Activated CD8-positive, alpha-beta T cell treated with anti-CD3 and anti-CD28 coated beads for 36 hours (primary cell): ENCODE measurements around the gene FRMD4A. TPM values are rescaled to one million over a fixed set of nuclear protein-coding genes. Genes with fewer than 3 reads are reported as not detected.

Source experiments
- ATAC-seq: fragments of 200-7000 bp; cut with Tn5 transposase; one replicate; pipeline ENCODE4 v1.10.0; 2021; ENCODE audit warnings: mild to moderate bottlenecking, moderate library complexity
- CTCF ChIA-PET: fragments of 350-600 bp; sonication (Branson Sonifier 250); formaldehyde crosslinking; loops from one replicate; lab custom pipeline; 2021; ENCODE audit warnings: antibody characterized with exemption; lab: Charles Lee
- POLR2A ChIA-PET: fragments of 350-600 bp; sonication (Branson Sonifier 250); formaldehyde crosslinking; loops from one replicate; lab custom pipeline; 2021; ENCODE audit warnings: antibody characterized with exemption; lab: Charles Lee
- DNase-seq: peaks from one replicate; pipeline ENCODE4 v3.0.0-alpha.2; 2020
- H3K27ac Mint-ChIP-seq: one replicate; pipeline ENCODE4 v1.8.0; 2021; ENCODE audit warnings: mild to moderate bottlenecking, mixed read lengths
- H3K27me3 Mint-ChIP-seq: one replicate; pipeline ENCODE4 v1.8.0; 2021; ENCODE audit warnings: mixed read lengths
- H3K36me3 Mint-ChIP-seq: one replicate; pipeline ENCODE4 v1.8.0; 2021; ENCODE audit warnings: low read depth, mixed read lengths
- H3K4me1 Mint-ChIP-seq: one replicate; pipeline ENCODE4 v1.8.0; 2021; ENCODE audit warnings: low read depth, mixed read lengths
- H3K4me3 Mint-ChIP-seq: one replicate; pipeline ENCODE4 v1.8.0; 2021; ENCODE audit warnings: mild to moderate bottlenecking, moderate library complexity, mixed read lengths
- H3K9me3 Mint-ChIP-seq: one replicate; pipeline ENCODE4 v1.8.0; 2021; ENCODE audit warnings: mixed read lengths
- intact Hi-C: fragments of 100-400 bp; cut with micrococcal nuclease; formaldehyde crosslinking; loops from one replicate; pipeline ENCODE4 v1.10.0; 2022
- total RNA-seq, 2 experiments: library from RNA; stranded (reverse); gene quantifications; one replicate each; pipeline ENCODE4 v1.2.3, GENCODE V29; 2021
- TF ChIP-seq, protein P1 (sequence below): fragments of 200-600 bp; IDR thresholded peaks from one replicate; pipeline ENCODE4 v1.8.0; 2022; ENCODE audit warnings: antibody characterized with exemption, mild to moderate bottlenecking

Gene FRMD4A
- total RNA-seq, 2 experiments from 2014 or later: 2.1 to 2.8 TPM

DNA sequence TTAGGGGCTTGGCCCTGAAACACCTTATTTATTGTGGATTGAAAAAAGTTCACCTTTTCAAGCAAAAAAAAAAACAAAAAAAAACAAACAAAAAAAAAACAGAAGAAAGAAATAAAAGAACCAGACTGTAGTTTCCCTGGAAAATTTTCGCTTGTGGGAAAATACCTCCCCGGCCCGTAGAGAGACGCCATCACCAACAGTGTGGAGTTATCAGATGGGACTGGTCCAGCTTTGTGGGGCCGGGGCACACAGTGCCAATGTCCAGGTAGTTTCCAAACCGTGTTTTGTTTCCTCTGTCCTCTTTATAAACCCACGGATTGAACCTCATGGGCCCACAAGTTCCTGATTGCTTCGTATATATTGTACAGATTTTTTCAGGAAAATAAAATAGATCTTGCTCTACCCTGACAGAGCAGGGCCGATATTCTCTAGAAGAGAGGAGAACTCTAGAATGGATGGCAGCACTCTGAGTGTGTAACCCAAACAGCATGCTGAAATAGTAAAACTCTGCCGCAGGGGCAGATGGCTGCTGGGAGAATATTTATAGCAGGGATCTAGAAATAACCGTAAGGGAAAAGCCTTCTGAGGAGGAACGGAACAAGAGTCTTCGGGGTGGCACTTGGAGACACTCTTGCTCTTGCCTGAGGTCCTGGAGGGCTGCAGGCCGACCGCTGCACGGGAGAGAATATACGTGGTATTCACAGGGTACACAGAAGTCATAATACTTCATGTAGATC lies 241.0 kb downstream of the FRMD4A start:
- ATAC-seq (no peak), DNase-seq (no peak)
- Mint-ChIP-seq H3K27ac (no peak overlapping the region), H3K9me3 (no peaks in the 10 kb centered on the region), H3K36me3 (no peaks in the 10 kb centered on the region), H3K27me3 (no peaks in the 10 kb centered on the region), H3K4me3 (no peak overlapping the region), H3K4me1 (no peaks in the 10 kb centered on the region)
- TF ChIP-seq, protein P1, sequence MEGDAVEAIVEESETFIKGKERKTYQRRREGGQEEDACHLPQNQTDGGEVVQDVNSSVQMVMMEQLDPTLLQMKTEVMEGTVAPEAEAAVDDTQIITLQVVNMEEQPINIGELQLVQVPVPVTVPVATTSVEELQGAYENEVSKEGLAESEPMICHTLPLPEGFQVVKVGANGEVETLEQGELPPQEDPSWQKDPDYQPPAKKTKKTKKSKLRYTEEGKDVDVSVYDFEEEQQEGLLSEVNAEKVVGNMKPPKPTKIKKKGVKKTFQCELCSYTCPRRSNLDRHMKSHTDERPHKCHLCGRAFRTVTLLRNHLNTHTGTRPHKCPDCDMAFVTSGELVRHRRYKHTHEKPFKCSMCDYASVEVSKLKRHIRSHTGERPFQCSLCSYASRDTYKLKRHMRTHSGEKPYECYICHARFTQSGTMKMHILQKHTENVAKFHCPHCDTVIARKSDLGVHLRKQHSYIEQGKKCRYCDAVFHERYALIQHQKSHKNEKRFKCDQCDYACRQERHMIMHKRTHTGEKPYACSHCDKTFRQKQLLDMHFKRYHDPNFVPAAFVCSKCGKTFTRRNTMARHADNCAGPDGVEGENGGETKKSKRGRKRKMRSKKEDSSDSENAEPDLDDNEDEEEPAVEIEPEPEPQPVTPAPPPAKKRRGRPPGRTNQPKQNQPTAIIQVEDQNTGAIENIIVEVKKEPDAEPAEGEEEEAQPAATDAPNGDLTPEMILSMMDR: no peak
- ChIA-PET CTCF (interaction anchor here (1.5 kb wide), 1 partner anchor 11 kb away, joined by 3 read pairs; no protein-coding TSS in a partner anchor), POLR2A (no interaction called here)
- intact Hi-C loops: no loop called here

DNA sequence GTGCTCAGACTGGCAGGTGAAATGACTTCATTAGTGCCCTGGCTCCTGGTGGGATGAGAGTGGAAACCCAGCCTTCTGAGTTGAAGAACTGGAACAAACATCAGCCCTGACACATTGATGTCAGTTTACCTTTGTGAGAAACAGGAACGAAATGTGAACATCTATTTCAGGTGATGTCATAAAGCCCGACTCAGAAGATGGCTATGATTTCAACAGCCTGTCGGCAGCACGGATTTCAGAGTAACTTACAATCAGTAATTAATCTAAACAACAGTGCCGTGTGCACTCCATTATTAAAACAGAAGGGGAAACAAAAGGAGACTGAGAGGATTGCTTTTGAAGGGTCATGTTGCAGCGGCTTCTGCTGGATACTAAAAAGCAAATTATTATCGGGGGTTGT lies 243.2 kb downstream of the FRMD4A start:
- ATAC-seq: no peak
- no peak for DNase-seq
- Mint-ChIP-seq H3K4me3 (no peak overlapping the region), H3K4me1 (no peaks in the 10 kb centered on the region), H3K36me3 (no peaks in the 10 kb centered on the region), H3K27ac (no peak overlapping the region), H3K9me3 (no peaks in the 10 kb centered on the region), H3K27me3 (no peaks in the 10 kb centered on the region)
- ChIA-PET POLR2A (no interaction called here), CTCF (no interaction called here)
- intact Hi-C loops: no loop called here
- TF ChIP-seq, protein P1: no peak

DNA sequence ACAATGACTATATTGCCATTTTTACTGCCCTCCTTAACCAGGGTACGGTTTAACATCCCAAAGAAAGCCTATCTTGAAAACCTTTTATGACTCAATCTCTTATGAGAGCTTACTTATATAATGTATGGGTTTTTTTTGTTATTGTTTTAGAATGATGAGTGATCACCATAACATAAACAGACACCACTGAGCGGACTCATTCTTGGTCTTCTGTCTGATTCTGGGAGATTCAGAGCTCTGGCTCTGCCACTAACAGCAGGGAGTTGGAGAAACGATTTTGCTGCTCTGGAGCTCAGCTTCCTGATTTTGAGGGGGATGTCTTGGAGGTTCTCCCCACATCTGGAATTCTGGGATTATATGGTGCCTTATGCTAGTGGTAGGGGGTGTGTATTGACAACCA lies 244.1 kb downstream of the FRMD4A start:
- ChIA-PET POLR2A (no interaction called here), CTCF (no interaction called here)
- DNase-seq (no peak), ATAC-seq (no peak)
- Mint-ChIP-seq H3K4me3 (no peak overlapping the region), H3K9me3 (no peaks in the 10 kb centered on the region), H3K27me3 (no peaks in the 10 kb centered on the region), H3K36me3 (no peaks in the 10 kb centered on the region), H3K27ac (no peak overlapping the region), H3K4me1 (no peaks in the 10 kb centered on the region)
- intact Hi-C loops: no loop called here
- TF ChIP-seq, protein P1: no peak

DNA sequence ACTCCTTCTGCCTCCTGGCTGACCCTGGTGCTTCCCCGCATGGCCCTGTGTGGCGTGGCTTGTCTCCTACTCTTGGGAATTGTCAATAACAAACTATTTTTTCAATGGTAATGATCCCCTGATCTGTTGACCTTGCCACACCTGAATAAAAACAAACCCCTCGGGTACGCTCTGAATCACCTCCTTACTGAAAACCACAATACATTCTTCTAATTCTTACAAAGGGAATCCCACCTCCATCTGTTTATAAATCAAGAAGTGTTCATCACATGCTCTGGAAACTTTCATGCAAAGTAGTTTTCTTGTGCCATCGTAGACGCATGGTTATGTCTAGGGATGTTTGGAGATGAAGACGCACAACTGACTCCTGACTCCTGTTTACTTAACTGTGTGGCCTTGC lies 245.8 kb downstream of the FRMD4A start:
- H3K9me3 Mint-ChIP-seq: no peaks in the 10 kb centered on the region
- intact Hi-C loops: no loop called here
- no peaks in the 10 kb centered on the region for H3K27me3 Mint-ChIP-seq
- no peak for ATAC-seq
- no peak overlapping the region for H3K27ac Mint-ChIP-seq
- no peaks in the 10 kb centered on the region for H3K36me3 Mint-ChIP-seq
- CTCF ChIA-PET: no interaction called here
- POLR2A ChIA-PET: no interaction called here
- H3K4me3 Mint-ChIP-seq: no peak overlapping the region
- H3K4me1 Mint-ChIP-seq: no peaks in the 10 kb centered on the region
- DNase-seq: no peak
- TF ChIP-seq, protein P1: no peak

DNA sequence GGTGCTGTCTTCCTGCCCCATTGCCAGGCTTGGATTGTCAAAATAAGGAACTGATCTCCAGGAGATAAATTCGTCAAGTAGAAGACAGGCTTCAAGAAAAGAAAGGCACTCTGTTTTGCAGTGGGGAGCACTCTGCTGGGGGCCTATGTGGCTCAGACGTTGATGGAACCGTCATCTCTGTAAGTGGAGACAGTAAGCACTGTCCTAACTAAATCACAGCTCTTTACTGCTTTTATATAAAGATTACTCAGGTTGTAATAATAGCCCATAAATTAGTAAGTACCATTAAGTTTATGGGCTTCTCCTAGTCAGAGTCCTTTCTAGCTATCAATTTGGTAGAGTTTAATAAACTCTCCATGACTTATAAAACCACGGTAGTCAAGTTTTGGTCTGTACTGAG lies 249.9 kb downstream of the FRMD4A start:
- ATAC-seq: no peak
- intact Hi-C loops: no loop called here
- TF ChIP-seq, protein P1: no peak
- Mint-ChIP-seq H3K36me3 (no peaks in the 10 kb centered on the region), H3K27ac (no peak overlapping the region), H3K27me3 (no peaks in the 10 kb centered on the region), H3K4me3 (no peak overlapping the region), H3K9me3 (peaks cover 6% of the 10 kb centered on the region), H3K4me1 (no peaks in the 10 kb centered on the region)
- DNase-seq: no peak
- POLR2A ChIA-PET: no interaction called here
- CTCF ChIA-PET: no interaction called here
